H1 (cell line): ENCODE measurements around the gene PRKACA. TPM values are rescaled to one million over a fixed set of nuclear protein-coding genes. Genes with fewer than 3 reads are reported as not detected.

ENCODE experiments used
- MAFK ChIP-seq: IDR thresholded peaks from 2 replicates; pipeline ENCODE4 v1.6.1; 2012; ENCODE audit warnings: low read depth, mild to moderate bottlenecking, improper control_type of control experiment, low read length
- NRF1 ChIP-seq: IDR thresholded peaks from 2 replicates; pipeline ENCODE4 v1.6.1; 2011; ENCODE audit warnings: mild to moderate bottlenecking, low read depth, low read length, improper control_type of control experiment
- RBBP5 ChIP-seq: IDR thresholded peaks from 2 replicates; pipeline ENCODE4 v1.7.1; 2012; ENCODE audit warnings: low read depth, mild to moderate bottlenecking, inconsistent platforms, low read length, moderate library complexity, borderline replicate concordance
- RFX5 ChIP-seq: IDR thresholded peaks from 2 replicates; pipeline ENCODE4 v1.6.1; 2011; ENCODE audit warnings: low read depth, low read length, improper control_type of control experiment, borderline replicate concordance
- SIN3A ChIP-seq, 2 experiments: IDR thresholded peaks in 1 of 2; conservative IDR thresholded peaks in 1 of 2; 2 replicates each; pipeline ENCODE4 v1.6.1; 2011 to 2012; ENCODE audit warnings: low read length in 2 of 2, improper control_type of control experiment in 1 of 2, low read depth in 1 of 2, mild to moderate bottlenecking in 1 of 2
- USF2 ChIP-seq: IDR thresholded peaks from 2 replicates; pipeline ENCODE4 v1.6.1; 2011; ENCODE audit warnings: low read length, improper control_type of control experiment
- polyA plus RNA-seq, 7 experiments: library from polyadenylated mRNA; depleted of rRNA in 3 of 7; stranded (reverse) in 5 of 7; unstranded in 2 of 7; fragments of >200 nt in 5 of 7; fragments of 200-250 nt in 2 of 7; gene quantifications; 1 replicate in 5 of 7; 2 replicates in 1 of 7; 4 replicates in 1 of 7; pipeline versions ENCODE4 v1.2.1 to v1.2.3, GENCODE V29; 2011 to 2013; ENCODE audit warnings: missing spikeins in 2 of 7, mixed read lengths in 2 of 7
- total RNA-seq: library from RNA; stranded (reverse); fragmentation: NEBNext Ultra II Directional; extraction: Animal tissue kit (Norgen Biotek cat#: 25700); gene quantifications from 2 replicates; pipeline ENCODE4 v1.2.1, GENCODE V29; 2021
- TF ChIP-seq, protein P1 (sequence below): fragments of 300-600 bp; sonication (generic); IDR thresholded peaks from 2 replicates; pipeline ENCODE4 v1.7.1; 2012; ENCODE audit warnings: low read length, moderate library complexity, mild to moderate bottlenecking, inconsistent platforms; ENCODE audit not compliant: insufficient replicate concordance

Gene PRKACA
- total and polyA plus RNA-seq, 2 of the 8 experiments (the other 6 are each of a cell fraction or from before 2014, with no cell fraction given), result 14.2 to 48.2 TPM

- TF ChIP-seq, protein P1, sequence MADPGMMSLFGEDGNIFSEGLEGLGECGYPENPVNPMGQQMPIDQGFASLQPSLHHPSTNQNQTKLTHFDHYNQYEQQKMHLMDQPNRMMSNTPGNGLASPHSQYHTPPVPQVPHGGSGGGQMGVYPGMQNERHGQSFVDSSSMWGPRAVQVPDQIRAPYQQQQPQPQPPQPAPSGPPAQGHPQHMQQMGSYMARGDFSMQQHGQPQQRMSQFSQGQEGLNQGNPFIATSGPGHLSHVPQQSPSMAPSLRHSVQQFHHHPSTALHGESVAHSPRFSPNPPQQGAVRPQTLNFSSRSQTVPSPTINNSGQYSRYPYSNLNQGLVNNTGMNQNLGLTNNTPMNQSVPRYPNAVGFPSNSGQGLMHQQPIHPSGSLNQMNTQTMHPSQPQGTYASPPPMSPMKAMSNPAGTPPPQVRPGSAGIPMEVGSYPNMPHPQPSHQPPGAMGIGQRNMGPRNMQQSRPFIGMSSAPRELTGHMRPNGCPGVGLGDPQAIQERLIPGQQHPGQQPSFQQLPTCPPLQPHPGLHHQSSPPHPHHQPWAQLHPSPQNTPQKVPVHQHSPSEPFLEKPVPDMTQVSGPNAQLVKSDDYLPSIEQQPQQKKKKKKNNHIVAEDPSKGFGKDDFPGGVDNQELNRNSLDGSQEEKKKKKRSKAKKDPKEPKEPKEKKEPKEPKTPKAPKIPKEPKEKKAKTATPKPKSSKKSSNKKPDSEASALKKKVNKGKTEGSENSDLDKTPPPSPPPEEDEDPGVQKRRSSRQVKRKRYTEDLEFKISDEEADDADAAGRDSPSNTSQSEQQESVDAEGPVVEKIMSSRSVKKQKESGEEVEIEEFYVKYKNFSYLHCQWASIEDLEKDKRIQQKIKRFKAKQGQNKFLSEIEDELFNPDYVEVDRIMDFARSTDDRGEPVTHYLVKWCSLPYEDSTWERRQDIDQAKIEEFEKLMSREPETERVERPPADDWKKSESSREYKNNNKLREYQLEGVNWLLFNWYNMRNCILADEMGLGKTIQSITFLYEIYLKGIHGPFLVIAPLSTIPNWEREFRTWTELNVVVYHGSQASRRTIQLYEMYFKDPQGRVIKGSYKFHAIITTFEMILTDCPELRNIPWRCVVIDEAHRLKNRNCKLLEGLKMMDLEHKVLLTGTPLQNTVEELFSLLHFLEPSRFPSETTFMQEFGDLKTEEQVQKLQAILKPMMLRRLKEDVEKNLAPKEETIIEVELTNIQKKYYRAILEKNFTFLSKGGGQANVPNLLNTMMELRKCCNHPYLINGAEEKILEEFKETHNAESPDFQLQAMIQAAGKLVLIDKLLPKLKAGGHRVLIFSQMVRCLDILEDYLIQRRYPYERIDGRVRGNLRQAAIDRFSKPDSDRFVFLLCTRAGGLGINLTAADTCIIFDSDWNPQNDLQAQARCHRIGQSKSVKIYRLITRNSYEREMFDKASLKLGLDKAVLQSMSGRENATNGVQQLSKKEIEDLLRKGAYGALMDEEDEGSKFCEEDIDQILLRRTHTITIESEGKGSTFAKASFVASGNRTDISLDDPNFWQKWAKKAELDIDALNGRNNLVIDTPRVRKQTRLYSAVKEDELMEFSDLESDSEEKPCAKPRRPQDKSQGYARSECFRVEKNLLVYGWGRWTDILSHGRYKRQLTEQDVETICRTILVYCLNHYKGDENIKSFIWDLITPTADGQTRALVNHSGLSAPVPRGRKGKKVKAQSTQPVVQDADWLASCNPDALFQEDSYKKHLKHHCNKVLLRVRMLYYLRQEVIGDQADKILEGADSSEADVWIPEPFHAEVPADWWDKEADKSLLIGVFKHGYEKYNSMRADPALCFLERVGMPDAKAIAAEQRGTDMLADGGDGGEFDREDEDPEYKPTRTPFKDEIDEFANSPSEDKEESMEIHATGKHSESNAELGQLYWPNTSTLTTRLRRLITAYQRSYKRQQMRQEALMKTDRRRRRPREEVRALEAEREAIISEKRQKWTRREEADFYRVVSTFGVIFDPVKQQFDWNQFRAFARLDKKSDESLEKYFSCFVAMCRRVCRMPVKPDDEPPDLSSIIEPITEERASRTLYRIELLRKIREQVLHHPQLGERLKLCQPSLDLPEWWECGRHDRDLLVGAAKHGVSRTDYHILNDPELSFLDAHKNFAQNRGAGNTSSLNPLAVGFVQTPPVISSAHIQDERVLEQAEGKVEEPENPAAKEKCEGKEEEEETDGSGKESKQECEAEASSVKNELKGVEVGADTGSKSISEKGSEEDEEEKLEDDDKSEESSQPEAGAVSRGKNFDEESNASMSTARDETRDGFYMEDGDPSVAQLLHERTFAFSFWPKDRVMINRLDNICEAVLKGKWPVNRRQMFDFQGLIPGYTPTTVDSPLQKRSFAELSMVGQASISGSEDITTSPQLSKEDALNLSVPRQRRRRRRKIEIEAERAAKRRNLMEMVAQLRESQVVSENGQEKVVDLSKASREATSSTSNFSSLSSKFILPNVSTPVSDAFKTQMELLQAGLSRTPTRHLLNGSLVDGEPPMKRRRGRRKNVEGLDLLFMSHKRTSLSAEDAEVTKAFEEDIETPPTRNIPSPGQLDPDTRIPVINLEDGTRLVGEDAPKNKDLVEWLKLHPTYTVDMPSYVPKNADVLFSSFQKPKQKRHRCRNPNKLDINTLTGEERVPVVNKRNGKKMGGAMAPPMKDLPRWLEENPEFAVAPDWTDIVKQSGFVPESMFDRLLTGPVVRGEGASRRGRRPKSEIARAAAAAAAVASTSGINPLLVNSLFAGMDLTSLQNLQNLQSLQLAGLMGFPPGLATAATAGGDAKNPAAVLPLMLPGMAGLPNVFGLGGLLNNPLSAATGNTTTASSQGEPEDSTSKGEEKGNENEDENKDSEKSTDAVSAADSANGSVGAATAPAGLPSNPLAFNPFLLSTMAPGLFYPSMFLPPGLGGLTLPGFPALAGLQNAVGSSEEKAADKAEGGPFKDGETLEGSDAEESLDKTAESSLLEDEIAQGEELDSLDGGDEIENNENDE, result no peak
- TF ChIP-seq RFX5 (no peak), NRF1 (no peak), MAFK (no peak), USF2 (no peak), SIN3A (conservative IDR thresholded peaks at IDR 0.05 in 1 of 2, IDR thresholded peaks at IDR 0.05 in 1 of 2; ENCODE audit: low read depth in 1 of 2, low read length in 2 of 2) (no peak), RBBP5 (no peak)
Measured at GRCh38 chr19:14102756-14103155, 14.8 kb downstream of the PRKACA start (continued).
